AG09319 (cell line): ENCODE results near the gene TIMM44.

Experiments
- DNase-seq: peaks from one replicate; pipeline ENCODE4 v3.0.0-alpha.2; 2010; ENCODE audit warnings: low read depth; ENCODE audit errors: extremely low read depth
- CTCF ChIP-seq: IDR thresholded peaks from 2 replicates; pipeline ENCODE4 v1.5.1; 2011; ENCODE audit warnings: low read depth, mild to moderate bottlenecking, inconsistent platforms, low read length, moderate library complexity

Gene TIMM44

GRCh38 chr19:7980635-7981121 lies 37.2 kb upstream of the TIMM44 start:
- TF ChIP-seq CTCF = no peak
- DNase-seq = no peak

GRCh38 chr19:7980168-7980567 lies 36.7 kb upstream of the TIMM44 start:
- TF ChIP-seq CTCF = no peak
- no peak for DNase-seq

GRCh38 chr19:7979559-7979958 lies 36.1 kb upstream of the TIMM44 start:
- DNase-seq = no peak
- no peak for TF ChIP-seq CTCF

- no peak for DNase-seq
These were observed 35.5 kb upstream of the TIMM44 start for GRCh38 chr19:7979011-7979410.

GRCh38 chr19:7978179-7978825 lies 34.8 kb upstream of the TIMM44 start:
- no peak for TF ChIP-seq CTCF
- DNase-seq = no peak

More at GRCh38 chr19:7979011-7979410, 35.5 kb upstream of the TIMM44 start:
- no peak for TF ChIP-seq CTCF

GRCh38 chr19:7977723-7978040 lies 34.2 kb upstream of the TIMM44 start:
- no peak for TF ChIP-seq CTCF
- DNase-seq = no peak

- TF ChIP-seq CTCF = no peak
- no peak for DNase-seq
These were observed 33.7 kb upstream of the TIMM44 start for GRCh38 chr19:7977021-7977722.
